ENCODE measurements around the gene CD101.

CD101 gene

GRCh38 chr1:117014209-117014608 lies 12.6 kb downstream of the CD101 start:
- DNase-seq (ENCODE audit: low read depth) = no peak

GRCh38 chr1:117015724-117016123 lies 14.2 kb downstream of the CD101 start:
- DNase-seq (ENCODE audit: low read depth) = no peak

GRCh38 chr1:117017062-117017461 lies 15.5 kb downstream of the CD101 start:
- no peak for DNase-seq (ENCODE audit: low read depth)

GRCh38 chr1:117017648-117018047 lies 16.1 kb downstream of the CD101 start:
- DNase-seq (ENCODE audit: low read depth) = no peak

GRCh38 chr1:117020526-117021156 lies 19.1 kb downstream of the CD101 start:
- no peak for DNase-seq (ENCODE audit: low read depth)

GRCh38 chr1:117022114-117022513 lies 20.6 kb downstream of the CD101 start:
- no peak for DNase-seq (ENCODE audit: low read depth)

- DNase-seq (ENCODE audit: low read depth) = no peak
These were observed 24.0 kb downstream of the CD101 start for GRCh38 chr1:117025568-117025967.

- DNase-seq (ENCODE audit: low read depth) = no peak
These were observed 24.8 kb downstream of the CD101 start for GRCh38 chr1:117026361-117026760.

GRCh38 chr1:117029685-117030084 lies 28.1 kb downstream of the CD101 start:
- DNase-seq (ENCODE audit: low read depth) = no peak

- DNase-seq (ENCODE audit: low read depth) = no peak
These were observed 28.8 kb downstream of the CD101 start for GRCh38 chr1:117030271-117030877.

GRCh38 chr1:117032266-117032665 lies 30.7 kb downstream of the CD101 start:
- no peak for DNase-seq (ENCODE audit: low read depth)

GRCh38 chr1:117032681-117033539 lies 31.4 kb downstream of the CD101 start:
- DNase-seq (ENCODE audit: low read depth) = no peak

- DNase-seq (ENCODE audit: low read depth) = no peak
These were observed 32.2 kb downstream of the CD101 start for GRCh38 chr1:117033772-117034171.

- DNase-seq (ENCODE audit: low read depth) = no peak
These were observed 33.3 kb downstream of the CD101 start for GRCh38 chr1:117034791-117035290.

GRCh38 chr1:117036018-117036461 lies 34.5 kb downstream of the CD101 start:
- DNase-seq (ENCODE audit: low read depth) = no peak

- no peak for DNase-seq (ENCODE audit: low read depth)
These were observed 36.2 kb downstream of the CD101 start for GRCh38 chr1:117037802-117038201.

- no peak for DNase-seq (ENCODE audit: low read depth)
These were observed 36.7 kb downstream of the CD101 start for GRCh38 chr1:117038236-117038635.

GRCh38 chr1:117044217-117044616 lies 42.7 kb downstream of the CD101 start:
- no peak for DNase-seq (ENCODE audit: low read depth)

GRCh38 chr1:117045644-117046043 lies 44.1 kb downstream of the CD101 start:
- no peak for DNase-seq (ENCODE audit: low read depth)

- DNase-seq (ENCODE audit: low read depth) = no peak
These were observed 45.2 kb downstream of the CD101 start for GRCh38 chr1:117046781-117047180.

GRCh38 chr1:117047271-117047670 lies 45.7 kb downstream of the CD101 start:
- no peak for DNase-seq (ENCODE audit: low read depth)

- no peak for DNase-seq (ENCODE audit: low read depth)
These were observed 48.3 kb downstream of the CD101 start for GRCh38 chr1:117049857-117050256.
